GM19239 (cell line): ENCODE results near the gene FAM221B.
A peak's percentile ranks its signal among the peaks of the same experiment; 100 is the strongest.

Source experiments
- DNase-seq: peaks from one replicate; pipeline ENCODE4 v3.0.0; 2011; ENCODE audit warnings: low spot score; ENCODE audit not compliant: insufficient read length
- FAIRE-seq: peaks from 2 replicates; lab custom pipeline; 2011; peaks lifted over from hg19 to GRCh38; lab: Jason Lieb, UNC

Gene FAM221B

GRCh38 chr9:35852267-35852815 lies 23.8 kb upstream of the FAM221B start:
- FAIRE-seq (no peak), DNase-seq (no peak)

DNA sequence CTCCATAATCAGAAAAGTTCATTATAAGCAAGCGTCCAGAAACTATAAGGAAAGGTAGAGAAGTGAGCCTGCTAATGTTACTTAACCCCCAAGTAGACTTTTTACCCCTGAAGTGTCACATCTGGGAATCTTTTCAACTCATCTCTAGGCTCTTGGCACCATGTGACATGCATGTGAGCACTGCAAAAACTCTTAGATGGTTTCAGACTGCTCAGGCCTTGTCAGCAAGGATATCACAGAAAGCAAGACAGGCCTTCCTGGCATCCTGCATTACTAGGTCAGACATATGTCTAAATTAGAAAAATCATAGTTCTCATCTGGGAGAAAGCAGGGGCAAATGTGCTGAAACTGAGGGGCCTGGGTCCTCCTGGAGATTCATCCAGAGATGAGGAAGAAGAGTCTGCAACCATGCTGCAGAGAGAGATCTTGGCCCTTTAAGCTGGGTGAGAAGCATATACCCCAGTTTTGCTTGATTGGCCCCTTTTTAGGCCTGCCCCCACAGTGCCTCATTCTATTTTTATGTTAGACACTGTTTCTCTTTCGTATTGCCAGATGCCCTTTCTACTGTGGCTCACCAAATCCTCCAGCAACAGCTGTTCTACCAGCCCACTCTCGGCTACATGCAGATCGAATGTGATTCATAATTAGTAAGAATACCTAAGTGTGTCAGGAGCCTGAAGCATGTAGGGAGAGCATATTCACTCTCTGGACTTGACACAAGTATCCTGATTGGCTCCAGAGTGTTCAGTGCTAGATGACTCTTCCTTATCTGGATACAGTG lies 19.4 kb upstream of the FAM221B start:
- FAIRE-seq (peak; percentile 93), DNase-seq (peak; percentile 86)

- no peak for FAIRE-seq
- no peak for DNase-seq
These were observed 17.6 kb upstream of the FAM221B start for GRCh38 chr9:35845824-35846771.

DNA sequence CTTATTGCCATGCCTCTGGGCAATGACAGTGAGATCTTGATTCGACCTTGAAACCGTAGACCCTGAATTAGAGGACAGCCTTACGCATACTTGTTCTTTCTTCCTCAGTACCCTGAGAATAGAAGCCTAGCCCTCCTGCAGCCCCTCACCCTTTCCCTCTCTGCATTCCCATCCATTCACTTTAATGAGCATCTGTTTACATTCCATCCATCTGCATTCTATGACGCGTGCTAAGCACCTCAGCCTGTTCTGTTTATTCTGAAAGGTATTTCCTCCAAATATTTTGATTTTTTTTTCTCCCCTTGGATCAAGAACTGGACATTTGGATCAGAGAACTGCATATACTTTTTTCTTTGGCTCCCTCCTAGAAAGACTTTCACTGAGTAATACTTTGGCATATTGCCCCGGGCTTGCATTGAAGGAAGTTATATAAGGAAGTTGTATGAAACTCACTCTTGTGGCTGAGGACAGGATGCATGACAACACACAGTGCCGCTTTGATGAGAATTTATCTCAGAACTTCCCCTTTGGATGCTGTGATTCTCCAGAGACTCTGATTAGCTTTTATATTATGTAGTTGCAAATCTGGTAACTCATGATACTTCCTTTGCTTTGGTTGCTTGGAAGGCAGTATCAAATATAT lies 16.2 kb upstream of the FAM221B start:
- DNase-seq (peak; percentile 36), FAIRE-seq (peak; percentile 83)

DNA sequence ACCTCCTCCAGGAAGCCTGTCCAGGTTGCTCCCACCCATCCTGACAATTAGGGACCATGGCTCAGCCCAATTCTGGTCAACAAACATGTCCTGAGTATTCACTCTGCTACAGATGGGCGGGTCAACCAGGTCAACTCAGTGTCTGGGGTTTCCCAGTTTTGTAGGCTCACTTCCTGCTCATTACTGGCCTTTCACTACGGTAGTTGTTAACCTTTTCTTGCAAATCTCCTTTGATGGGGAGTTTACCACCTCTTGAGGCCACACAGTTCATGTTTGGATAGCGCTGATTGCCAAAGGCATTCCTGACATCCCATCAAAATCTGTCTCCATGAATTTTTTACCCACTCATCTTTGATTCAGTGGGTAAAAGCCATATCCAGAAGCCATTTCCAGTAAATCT lies 14.3 kb upstream of the FAM221B start:
- DNase-seq (peak; percentile 76), FAIRE-seq (peak; percentile 84)

GRCh38 chr9:35842020-35842745 lies 13.7 kb upstream of the FAM221B start:
- FAIRE-seq = no peak
- no peak for DNase-seq

DNA sequence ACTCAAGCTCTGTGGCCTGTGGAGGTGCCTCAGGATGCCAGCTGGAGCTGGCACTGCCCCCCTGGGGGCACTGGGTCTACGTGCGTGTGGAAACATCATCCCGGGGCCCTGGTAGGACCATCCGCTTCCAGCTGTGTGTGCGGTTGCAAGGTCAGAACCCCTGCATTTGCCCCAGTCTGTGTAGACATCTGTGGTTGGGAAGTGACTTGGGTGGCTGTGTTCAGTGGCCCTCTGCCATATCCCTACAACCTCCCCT lies 13.0 kb upstream of the FAM221B start:
- no peak for FAIRE-seq
- DNase-seq = no peak

DNA sequence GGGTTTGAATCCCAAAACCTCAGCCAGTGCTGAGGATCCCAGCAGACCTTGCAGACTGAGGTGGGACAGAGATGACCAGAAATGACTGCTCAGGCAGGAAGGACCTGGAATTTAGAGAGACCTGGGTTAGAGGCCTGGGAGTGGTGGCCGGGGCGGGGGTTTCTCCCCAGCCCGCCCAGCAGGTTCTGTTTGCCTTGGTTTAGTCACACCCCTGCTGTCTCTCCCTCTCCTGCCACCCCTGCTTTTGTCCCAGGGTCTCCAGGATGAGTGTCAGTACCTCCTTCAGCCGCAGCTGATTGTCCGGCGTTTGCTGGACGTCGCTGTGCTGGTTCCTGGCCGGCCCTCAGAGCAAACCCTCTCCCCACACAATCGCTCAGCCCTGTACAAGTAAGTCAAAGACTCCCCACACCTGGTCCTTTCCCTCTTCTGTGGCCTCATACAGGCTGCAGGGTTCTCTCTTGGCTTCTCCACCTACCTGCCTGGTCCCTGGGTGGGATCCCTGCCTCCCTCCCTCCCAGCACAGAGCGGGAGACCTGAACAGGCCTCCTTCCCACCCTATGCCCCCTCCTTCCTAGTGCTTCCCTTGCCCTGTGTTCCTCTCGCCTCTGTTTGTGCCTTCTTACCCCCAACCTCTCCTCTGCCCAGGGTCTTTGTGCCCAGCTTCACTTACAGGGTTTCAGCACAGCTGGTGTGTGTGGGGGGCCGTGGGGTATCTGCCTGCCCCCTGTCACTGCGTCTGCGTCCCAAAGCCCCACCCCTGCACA lies 12.5 kb upstream of the FAM221B start:
- FAIRE-seq (no peak), DNase-seq (no peak)

- no peak for DNase-seq
These were observed 11.4 kb upstream of the FAM221B start for GRCh38 chr9:35839926-35840325.

GRCh38 chr9:35836595-35836994 lies 8.1 kb upstream of the FAM221B start:
- FAIRE-seq (no peak), DNase-seq (no peak)

More at GRCh38 chr9:35839926-35840325, 11.4 kb upstream of the FAM221B start:
- FAIRE-seq = no peak

GRCh38 chr9:35835766-35836165 lies 7.2 kb upstream of the FAM221B start:
- FAIRE-seq = no peak

GRCh38 chr9:35835216-35835632 lies 6.7 kb upstream of the FAM221B start:
- DNase-seq (no peak), FAIRE-seq (no peak)

More at GRCh38 chr9:35835766-35836165, 7.2 kb upstream of the FAM221B start:
- DNase-seq = no peak

DNA sequence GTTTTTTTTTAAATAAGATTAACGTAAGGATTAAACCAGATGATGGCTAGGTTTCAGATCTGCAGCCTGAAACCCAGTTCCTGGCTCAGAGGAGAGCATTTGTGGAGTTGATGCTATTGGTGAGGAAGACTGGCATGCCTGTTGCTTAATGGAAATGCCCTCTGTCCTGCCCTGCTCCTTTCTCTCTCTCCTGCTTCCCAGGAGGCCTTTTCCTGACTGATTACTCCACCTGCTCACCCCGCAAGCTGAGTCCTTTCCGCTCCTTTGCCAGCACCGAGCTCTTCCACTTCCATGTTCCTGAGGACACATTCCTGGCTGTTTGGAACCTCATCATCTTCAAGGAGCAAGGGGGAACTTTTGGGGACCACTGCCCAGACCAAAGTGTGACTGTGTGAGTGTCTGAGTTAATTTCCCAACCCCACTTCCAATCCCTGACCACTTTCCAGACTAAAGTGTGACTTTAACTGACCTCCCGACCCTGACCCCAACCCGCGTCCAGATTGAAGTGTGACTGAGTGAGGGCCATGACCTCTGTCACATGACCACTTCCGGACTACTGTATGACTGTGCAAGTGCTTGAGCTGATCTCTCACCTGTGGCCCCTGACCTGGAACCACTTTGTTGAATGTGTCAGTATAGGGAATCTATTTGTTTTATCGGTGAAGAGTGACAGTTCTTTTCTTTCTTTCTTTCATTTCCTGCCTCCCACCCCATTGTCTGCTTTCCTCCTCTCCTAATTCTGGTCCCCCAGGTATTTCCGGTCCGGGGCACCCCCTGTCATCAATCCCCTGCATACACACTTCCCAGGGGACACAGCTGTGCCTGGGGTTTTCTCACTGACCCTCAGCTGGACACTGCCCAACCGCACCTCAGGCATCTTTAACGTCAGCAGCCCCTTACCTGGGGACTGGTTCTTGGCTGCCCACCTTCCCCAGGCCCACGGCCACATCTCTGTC lies 6.0 kb upstream of the FAM221B start:
- DNase-seq = no peak
- peak; percentile 79 for FAIRE-seq

DNA sequence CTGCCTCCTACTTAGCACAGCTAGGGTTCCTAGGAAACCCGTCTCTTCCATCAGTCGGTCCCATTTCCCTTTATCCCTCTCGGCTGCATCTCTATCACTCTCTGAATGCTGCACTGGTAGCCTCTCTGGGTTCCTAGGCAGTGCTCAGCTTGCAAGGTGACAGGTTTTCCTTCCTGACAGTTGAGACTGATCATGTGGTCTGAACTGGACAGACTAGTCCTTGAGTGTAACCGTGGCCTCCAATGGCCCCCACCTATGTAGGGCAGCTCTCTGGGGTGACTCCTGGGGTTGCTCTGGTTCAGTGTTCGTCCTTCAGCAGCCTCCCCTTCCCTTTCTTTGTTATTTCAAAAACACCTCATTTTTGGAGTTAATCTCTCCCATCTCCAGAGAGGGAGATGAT lies 4.3 kb upstream of the FAM221B start:
- DNase-seq = no peak
- no peak for FAIRE-seq

GRCh38 chr9:35831040-35831439 lies 2.5 kb upstream of the FAM221B start:
- DNase-seq (no peak), FAIRE-seq (no peak)

GRCh38 chr9:35829764-35830096 lies 1.2 kb upstream of the FAM221B start:
- FAIRE-seq (no peak), DNase-seq (no peak)

- peak; percentile 91 for DNase-seq
- FAIRE-seq = peak; percentile 86
These were observed 692 bp upstream of the FAM221B start, which contains the start of gene TMEM8B for GRCh38 chr9:35829084-35829763. Gene TMEM8B (plus strand): TSS chr9:35829228. CDS start chr9:35829448, 220 bp downstream.

DNA sequence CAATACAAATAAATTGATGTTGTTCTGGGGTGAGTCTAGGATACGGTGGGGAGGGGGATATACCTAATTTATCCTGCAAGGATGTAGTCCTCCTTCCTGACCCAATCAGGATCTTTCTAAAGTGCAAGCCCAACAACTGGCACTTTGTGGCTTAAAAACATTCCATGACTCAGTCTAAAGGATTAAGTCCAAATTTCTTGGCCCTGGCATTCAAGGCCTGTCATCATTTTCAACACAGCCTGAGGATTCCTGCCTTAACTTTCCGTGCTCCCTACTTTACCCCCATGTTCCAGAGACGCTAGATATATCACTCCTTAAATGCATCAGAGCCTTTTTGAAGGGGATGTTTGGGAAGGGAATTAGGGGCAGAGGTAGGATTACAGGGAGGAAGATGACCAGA lies 1.0 kb downstream of the FAM221B start:
- no peak for DNase-seq
- FAIRE-seq = no peak
